ENCODE results near the gene PCBD1.

Gene PCBD1

GRCh38 chr10:70907637-70908405 is 19.5 kb upstream of the PCBD1 start:
- no peak for DNase-seq (ENCODE audit: insufficient read length)
- FAIRE-seq, result no peak
- no peak for TF ChIP-seq POLR2AphosphoS5 (IDR thresholded peaks at IDR 0.05; ENCODE audit: low read depth, low read length)
- no peak for TF ChIP-seq POLR2A (IDR thresholded peaks at IDR 0.05; ENCODE audit: low read depth, low read length)
- no peak for TF ChIP-seq TAF1 (IDR thresholded peaks at IDR 0.05; ENCODE audit: borderline replicate concordance, low read depth, low read length)

- DNase-seq (ENCODE audit: insufficient read length) (no peak), FAIRE-seq (no peak)
- TF ChIP-seq POLR2AphosphoS5 (IDR thresholded peaks at IDR 0.05; ENCODE audit: low read depth, low read length), result no peak
- no peak for TF ChIP-seq TAF1 (IDR thresholded peaks at IDR 0.05; ENCODE audit: borderline replicate concordance, low read depth, low read length)
- TF ChIP-seq POLR2A (IDR thresholded peaks at IDR 0.05; ENCODE audit: low read depth, low read length), result no peak
Measured at GRCh38 chr10:70906953-70907636, 18.7 kb upstream of the PCBD1 start.

GRCh38 chr10:70906031-70906783 is 17.8 kb upstream of the PCBD1 start:
- TF ChIP-seq POLR2A (IDR thresholded peaks at IDR 0.05; ENCODE audit: low read depth, low read length) (no peak), TAF1 (IDR thresholded peaks at IDR 0.05; ENCODE audit: borderline replicate concordance, low read depth, low read length) (no peak), POLR2AphosphoS5 (IDR thresholded peaks at IDR 0.05; ENCODE audit: low read depth, low read length) (no peak)
- DNase-seq (ENCODE audit: insufficient read length) (no peak), FAIRE-seq (no peak)

- DNase-seq (ENCODE audit: insufficient read length), result no peak
- no peak for FAIRE-seq
- no peak for TF ChIP-seq POLR2AphosphoS5 (IDR thresholded peaks at IDR 0.05; ENCODE audit: low read depth, low read length)
- no peak for TF ChIP-seq POLR2A (IDR thresholded peaks at IDR 0.05; ENCODE audit: low read depth, low read length)
- TF ChIP-seq TAF1 (IDR thresholded peaks at IDR 0.05; ENCODE audit: borderline replicate concordance, low read depth, low read length), result no peak
Measured at GRCh38 chr10:70905071-70906021, 17.0 kb upstream of the PCBD1 start.

- FAIRE-seq (no peak), DNase-seq (ENCODE audit: insufficient read length) (peak; percentile 55)
- TF ChIP-seq POLR2A (IDR thresholded peaks at IDR 0.05; ENCODE audit: low read depth, low read length) (no peak), TAF1 (IDR thresholded peaks at IDR 0.05; ENCODE audit: borderline replicate concordance, low read depth, low read length) (no peak), POLR2AphosphoS5 (IDR thresholded peaks at IDR 0.05; ENCODE audit: low read depth, low read length) (no peak)
Measured at GRCh38 chr10:70903262-70903921, 15.0 kb upstream of the PCBD1 start.

GRCh38 chr10:70902661-70903261 is 14.4 kb upstream of the PCBD1 start:
- TF ChIP-seq POLR2A (IDR thresholded peaks at IDR 0.05; ENCODE audit: low read depth, low read length) (no peak), TAF1 (IDR thresholded peaks at IDR 0.05; ENCODE audit: borderline replicate concordance, low read depth, low read length) (no peak), POLR2AphosphoS5 (IDR thresholded peaks at IDR 0.05; ENCODE audit: low read depth, low read length) (no peak)
- DNase-seq (ENCODE audit: insufficient read length) (no peak), FAIRE-seq (no peak)

GRCh38 chr10:70901276-70901878 is 13.0 kb upstream of the PCBD1 start:
- no peak for TF ChIP-seq TAF1 (IDR thresholded peaks at IDR 0.05; ENCODE audit: borderline replicate concordance, low read depth, low read length)
- TF ChIP-seq POLR2AphosphoS5 (IDR thresholded peaks at IDR 0.05; ENCODE audit: low read depth, low read length), result no peak
- no peak for TF ChIP-seq POLR2A (IDR thresholded peaks at IDR 0.05; ENCODE audit: low read depth, low read length)
- no peak for DNase-seq (ENCODE audit: insufficient read length)
- FAIRE-seq, result no peak

GRCh38 chr10:70899096-70899495 is 10.7 kb upstream of the PCBD1 start:
- TF ChIP-seq TAF1 (IDR thresholded peaks at IDR 0.05; ENCODE audit: borderline replicate concordance, low read depth, low read length) (no peak), POLR2A (IDR thresholded peaks at IDR 0.05; ENCODE audit: low read depth, low read length) (no peak)
- FAIRE-seq (no peak), DNase-seq (ENCODE audit: insufficient read length) (no peak)

- TF ChIP-seq POLR2AphosphoS5 (IDR thresholded peaks at IDR 0.05; ENCODE audit: low read depth, low read length) (no peak), TAF1 (IDR thresholded peaks at IDR 0.05; ENCODE audit: borderline replicate concordance, low read depth, low read length) (no peak), POLR2A (IDR thresholded peaks at IDR 0.05; ENCODE audit: low read depth, low read length) (no peak)
- FAIRE-seq (no peak), DNase-seq (ENCODE audit: insufficient read length) (no peak)
Measured at GRCh38 chr10:70898687-70899086, 10.3 kb upstream of the PCBD1 start.
